Hepatocyte (in vitro differentiated cells): ENCODE data around the gene MIPOL1. TPM values are rescaled to one million over a fixed set of nuclear protein-coding genes. Genes with fewer than 3 reads are reported as not detected.

Experiments used
- DNase-seq: peaks from one replicate; pipeline ENCODE4 v3.0.0-alpha.2; 2016; ENCODE audit warnings: low spot score
- H2AFZ ChIP-seq: fragments of 200-600 bp; sonication (generic); 2 replicates; pipeline ENCODE4 v1.6.0; 2016; ENCODE audit warnings: antibody characterized with exemption, mild to moderate bottlenecking
- H3K27ac ChIP-seq: fragments of 200-600 bp; sonication (generic); 2 replicates; pipeline ENCODE4 v1.5.1; 2016; ENCODE audit warnings: mild to moderate bottlenecking
- H3K27me3 ChIP-seq: fragments of 200-600 bp; sonication (generic); 2 replicates; pipeline ENCODE4 v1.6.1; 2016
- H3K36me3 ChIP-seq: fragments of 200-600 bp; sonication (generic); replicated peaks from 2 replicates; pipeline ENCODE4 v1.5.1; 2016; ENCODE audit warnings: low read depth; ENCODE audit not compliant: insufficient read depth
- H3K4me1 ChIP-seq: fragments of 200-600 bp; sonication (generic); 2 replicates; pipeline ENCODE4 v1.5.1; 2016; ENCODE audit warnings: mild to moderate bottlenecking, moderate library complexity; ENCODE audit not compliant: insufficient read depth
- H3K4me2 ChIP-seq: fragments of 200-600 bp; sonication (generic); 2 replicates; pipeline ENCODE4 v1.6.0; 2016
- H3K4me3 ChIP-seq: fragments of 200-600 bp; sonication (generic); 2 replicates; pipeline ENCODE4 v1.5.1; 2016; ENCODE audit warnings: mild to moderate bottlenecking
- H3K79me2 ChIP-seq: fragments of 200-600 bp; sonication (generic); 2 replicates; pipeline ENCODE4 v1.6.0; 2017; ENCODE audit warnings: mild to moderate bottlenecking
- H3K9me2 ChIP-seq: fragments of 200-600 bp; sonication (generic); replicated peaks from 2 replicates; pipeline ENCODE4 v1.6.0; 2017; ENCODE audit warnings: mild to moderate bottlenecking; ENCODE audit not compliant: insufficient read depth
- H3K9me3 ChIP-seq: fragments of 200-600 bp; sonication (generic); 2 replicates; pipeline ENCODE4 v1.5.1; 2016; ENCODE audit warnings: low read depth, mild to moderate bottlenecking
- H4K20me1 ChIP-seq: fragments of 200-600 bp; sonication (generic); 2 replicates; pipeline ENCODE4 v1.6.0; 2016; ENCODE audit warnings: mild to moderate bottlenecking; ENCODE audit not compliant: insufficient read depth, poor library complexity, severe bottlenecking
- EZH2 ChIP-seq: fragments of 200-600 bp; sonication (generic); IDR thresholded peaks from 2 replicates; pipeline ENCODE4 v1.6.1; 2016; ENCODE audit warnings: antibody characterized with exemption, mild to moderate bottlenecking, borderline replicate concordance
- EZH2phosphoT487 ChIP-seq: fragments of 200-600 bp; sonication (generic); IDR thresholded peaks from one replicate; pipeline ENCODE4 v1.6.1; 2018; ENCODE audit warnings: antibody characterized with exemption, mild to moderate bottlenecking, low read depth, moderate library complexity; ENCODE audit not compliant: unreplicated experiment, severe bottlenecking
- WGBS: methylation state at CpG from one replicate; pipeline ENCODE4 v1.1.6; 2016; ENCODE audit warnings: low lambda C conversion rate; ENCODE audit errors: missing lambda C conversion rate; 5-methylcytosine and 5-hydroxymethylcytosine counted together
- polyA plus RNA-seq: library from polyadenylated mRNA; unstranded; fragments of >200 nt; fragmentation: Nextera tagmentation; extraction: Ambion mirVana; gene quantifications from 2 replicates; pipeline ENCODE4 v1.2.1, GENCODE V29; 2016
- total RNA-seq: library from RNA; depleted of rRNA; stranded (reverse); fragments of >200 nt; gene quantifications from 2 replicates; pipeline ENCODE4 v1.2.3, GENCODE V29; 2014
- TF ChIP-seq, protein P1 (sequence below): fragments of 200-600 bp; sonication (generic); IDR thresholded peaks from 2 replicates; pipeline ENCODE4 v1.5.1; 2016; ENCODE audit warnings: antibody characterized with exemption, mild to moderate bottlenecking; ENCODE audit not compliant: poor library complexity

MIPOL1 gene
- total and polyA plus RNA-seq, 2 experiments from 2014 or later = 2.6 to 16.6 TPM

DNA sequence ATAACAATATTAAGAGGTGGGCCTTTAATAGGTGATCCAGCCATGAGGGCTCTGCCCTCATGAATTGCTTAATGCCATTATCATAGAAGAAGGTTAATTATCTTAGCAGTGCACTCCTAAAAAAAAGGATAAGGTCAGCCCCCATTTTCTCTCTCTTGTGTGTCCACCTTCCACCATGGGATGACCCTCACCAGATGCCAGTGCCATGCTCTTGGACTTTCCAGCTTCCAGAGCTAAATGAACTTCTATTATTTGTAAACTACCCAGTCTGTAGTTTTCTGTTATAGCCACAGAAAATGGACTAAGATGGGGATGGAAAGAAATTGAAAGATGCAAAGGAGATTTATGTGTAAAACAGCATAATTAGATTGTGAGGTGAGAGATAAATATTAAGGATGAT, 271.9 kb downstream of the MIPOL1 start:
- no peak for DNase-seq

DNA sequence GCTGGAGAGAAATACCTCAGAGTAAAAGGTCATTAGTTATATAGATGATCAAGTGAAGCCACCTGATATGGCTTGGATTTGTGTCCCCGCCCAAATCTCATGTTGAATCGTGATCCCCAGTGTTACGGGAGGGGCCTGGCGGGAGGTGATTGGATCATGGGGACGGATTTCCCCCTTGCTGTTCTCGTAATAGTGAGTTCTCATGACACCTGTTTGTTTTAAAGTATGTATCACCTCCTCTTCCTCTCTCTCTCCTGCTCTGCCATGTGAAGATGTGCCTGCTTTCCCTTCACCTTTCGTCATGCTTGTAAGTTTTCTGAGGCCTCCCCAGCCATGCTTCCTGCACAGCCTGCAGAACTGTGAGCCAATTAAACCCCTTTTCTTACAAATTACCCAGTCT, 272.5 kb downstream of the MIPOL1 start:
- no peak for DNase-seq
- Histone ChIP-seq H3K4me1 (peaks cover 9% of the 10 kb centered on the region), H4K20me1 (no peaks in the 10 kb centered on the region), H3K79me2 (no peaks in the 10 kb centered on the region), H3K27ac (no peak overlapping the region), H3K4me3 (no peak overlapping the region), H3K4me2 (no peak overlapping the region), H3K9me2 (no peaks in the 10 kb centered on the region), H2AFZ (no peak overlapping the region), H3K27me3 (no peaks in the 10 kb centered on the region), H3K9me3 (no peaks in the 10 kb centered on the region), H3K36me3 (no peaks in the 10 kb centered on the region)
- TF ChIP-seq EZH2phosphoT487 (no peak), EZH2 (no peak)
- TF ChIP-seq, protein P1, sequence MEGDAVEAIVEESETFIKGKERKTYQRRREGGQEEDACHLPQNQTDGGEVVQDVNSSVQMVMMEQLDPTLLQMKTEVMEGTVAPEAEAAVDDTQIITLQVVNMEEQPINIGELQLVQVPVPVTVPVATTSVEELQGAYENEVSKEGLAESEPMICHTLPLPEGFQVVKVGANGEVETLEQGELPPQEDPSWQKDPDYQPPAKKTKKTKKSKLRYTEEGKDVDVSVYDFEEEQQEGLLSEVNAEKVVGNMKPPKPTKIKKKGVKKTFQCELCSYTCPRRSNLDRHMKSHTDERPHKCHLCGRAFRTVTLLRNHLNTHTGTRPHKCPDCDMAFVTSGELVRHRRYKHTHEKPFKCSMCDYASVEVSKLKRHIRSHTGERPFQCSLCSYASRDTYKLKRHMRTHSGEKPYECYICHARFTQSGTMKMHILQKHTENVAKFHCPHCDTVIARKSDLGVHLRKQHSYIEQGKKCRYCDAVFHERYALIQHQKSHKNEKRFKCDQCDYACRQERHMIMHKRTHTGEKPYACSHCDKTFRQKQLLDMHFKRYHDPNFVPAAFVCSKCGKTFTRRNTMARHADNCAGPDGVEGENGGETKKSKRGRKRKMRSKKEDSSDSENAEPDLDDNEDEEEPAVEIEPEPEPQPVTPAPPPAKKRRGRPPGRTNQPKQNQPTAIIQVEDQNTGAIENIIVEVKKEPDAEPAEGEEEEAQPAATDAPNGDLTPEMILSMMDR = no peak
- 94% methylated on average over 7 of the region's 7 CpGs for WGBS

More for the DNA sequence above, 271.9 kb downstream of the MIPOL1 start:
- Histone ChIP-seq H4K20me1 (no peaks in the 10 kb centered on the region), H3K79me2 (no peaks in the 10 kb centered on the region), H3K4me3 (no peak overlapping the region), H3K4me2 (no peak overlapping the region), H3K27ac (no peak overlapping the region), H3K36me3 (no peaks in the 10 kb centered on the region), H3K4me1 (peaks cover 14% of the 10 kb centered on the region), H3K9me2 (no peaks in the 10 kb centered on the region), H2AFZ (no peak overlapping the region), H3K9me3 (no peaks in the 10 kb centered on the region), H3K27me3 (no peaks in the 10 kb centered on the region)
- TF ChIP-seq EZH2phosphoT487 (no peak), EZH2 (no peak)
- TF ChIP-seq, protein P1 = no peak

DNA sequence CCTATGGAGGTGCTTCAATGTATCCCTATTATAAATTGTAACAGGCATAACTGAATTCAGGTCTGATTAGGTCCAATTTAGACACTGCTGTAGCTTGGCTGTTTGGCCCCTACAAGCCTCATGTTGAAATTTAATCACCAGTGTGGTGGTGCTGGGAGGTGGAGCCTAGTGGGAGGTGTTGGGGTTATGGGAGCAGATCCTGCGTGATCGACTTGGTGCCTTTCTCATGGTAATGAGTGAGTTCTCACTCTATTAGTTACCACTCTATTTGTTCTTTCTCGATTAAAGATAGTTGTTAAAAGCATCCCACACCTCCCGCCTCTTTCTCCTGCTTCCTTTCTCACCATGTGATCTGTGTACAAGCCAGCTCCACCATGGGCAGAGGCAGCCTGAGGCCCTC, 275.2 kb downstream of the MIPOL1 start:
- Histone ChIP-seq H3K27me3 (no peaks in the 10 kb centered on the region), H3K27ac (no peak overlapping the region), H3K9me3 (no peaks in the 10 kb centered on the region), H3K79me2 (no peaks in the 10 kb centered on the region), H2AFZ (no peak overlapping the region), H3K4me3 (no peak overlapping the region), H3K36me3 (no peaks in the 10 kb centered on the region), H3K9me2 (no peaks in the 10 kb centered on the region), H3K4me1 (peaks cover 4% of the 10 kb centered on the region), H4K20me1 (no peaks in the 10 kb centered on the region), H3K4me2 (no peak overlapping the region)
- no peak for DNase-seq
- TF ChIP-seq EZH2 = no peak
- TF ChIP-seq EZH2phosphoT487 = no peak
- TF ChIP-seq, protein P1 = no peak
- 75% methylated on average over 4 of the region's 4 CpGs for whole genome bisulfite sequencing

DNA sequence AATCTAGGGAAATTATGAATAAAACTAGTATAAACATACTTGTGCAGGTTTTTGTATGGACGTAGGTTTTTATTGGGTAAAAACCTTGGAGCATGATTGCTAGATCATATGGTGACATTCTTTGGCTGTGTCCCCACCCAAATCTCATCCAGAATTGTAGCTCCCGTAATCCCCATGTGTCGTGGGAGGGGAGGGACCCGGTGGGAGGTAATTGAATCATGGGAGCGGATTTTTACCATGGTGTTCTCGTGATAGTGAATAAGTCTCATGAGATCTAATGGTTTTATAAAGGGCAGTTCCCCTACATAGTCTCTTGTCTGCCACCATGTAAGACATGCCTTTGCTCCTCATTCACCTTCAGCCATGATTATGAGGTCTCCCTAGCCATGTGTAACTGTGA, 276.5 kb downstream of the MIPOL1 start:
- 92% methylated on average over 6 of the region's 6 CpGs for WGBS
- H3K4me2 ChIP-seq = no peak overlapping the region

More for the DNA sequence above, 276.5 kb downstream of the MIPOL1 start:
- TF ChIP-seq, protein P1 = no peak
- no peak for TF ChIP-seq EZH2
- H3K9me3 ChIP-seq = no peaks in the 10 kb centered on the region
- no peak overlapping the region for H2AFZ ChIP-seq
- H3K4me1 ChIP-seq = no peaks in the 10 kb centered on the region
- H3K27me3 ChIP-seq = no peaks in the 10 kb centered on the region
- H3K9me2 ChIP-seq = no peaks in the 10 kb centered on the region
- no peak for DNase-seq
- no peaks in the 10 kb centered on the region for H4K20me1 ChIP-seq
- no peak overlapping the region for H3K27ac ChIP-seq
- H3K4me3 ChIP-seq = no peak overlapping the region
- no peaks in the 10 kb centered on the region for H3K79me2 ChIP-seq
- no peaks in the 10 kb centered on the region for H3K36me3 ChIP-seq
